Measurements from ENCODE around the gene NANOS2.
A peak's percentile ranks its signal among the peaks of the same experiment; 100 is the strongest.
"Not testable (repeated sequence)": the region's sequence is repeated elsewhere in the genome, so short reads cannot be mapped to it uniquely, and the experiment has no call there.

The NANOS2 gene

GRCh38 chr19:45873219-45873772, 41.3 kb downstream of the NANOS2 start:
- DNase-seq: no peak

- DNase-seq: no peak
Observed at GRCh38 chr19:45872095-45872919, 42.3 kb downstream of the NANOS2 start.

DNA sequence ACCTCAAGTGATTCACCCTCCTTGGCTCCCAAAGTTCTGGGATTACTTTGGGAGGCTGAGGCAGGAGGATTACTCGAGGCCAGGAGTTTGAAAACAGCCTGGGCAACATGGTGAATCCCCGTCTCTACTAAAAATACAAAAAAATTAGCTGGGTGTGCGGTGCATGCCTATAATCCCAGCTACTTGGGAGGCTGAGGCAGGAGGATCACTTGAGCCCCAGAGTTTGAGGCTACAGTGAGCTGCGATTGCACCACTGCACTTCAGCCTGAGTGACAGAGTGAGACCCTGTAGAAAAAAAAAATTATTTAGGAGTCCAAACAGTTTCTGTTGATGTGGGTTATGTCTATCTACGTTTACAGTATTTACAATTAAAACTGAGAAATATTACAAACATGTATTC, 43.8 kb downstream of the NANOS2 start:
- DNase-seq: no peak

DNA sequence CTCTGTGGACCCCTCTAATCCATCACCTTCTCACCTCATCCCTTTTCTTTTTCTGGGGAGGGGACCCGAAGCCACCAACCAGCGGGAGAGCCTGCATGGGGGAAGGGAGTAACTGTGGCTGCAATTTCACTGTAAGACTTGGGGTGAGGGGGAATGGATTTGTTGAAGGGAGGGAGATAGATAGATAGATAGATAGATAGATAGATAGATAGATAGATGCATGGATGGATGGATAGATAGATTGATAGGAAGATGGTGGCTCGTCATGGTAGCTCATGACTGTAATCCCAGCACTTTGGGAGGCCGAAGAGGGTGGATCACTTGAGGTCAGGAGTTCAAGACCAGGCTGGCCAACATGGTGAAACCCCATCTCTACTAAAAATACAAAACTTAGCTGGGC, 47.3 kb downstream of the NANOS2 start:
- not testable (repeated sequence) for DNase-seq

GRCh38 chr19:45866400-45867176, 48.0 kb downstream of the NANOS2 start:
- DNase-seq: no peak

GRCh38 chr19:45865269-45865948, 49.2 kb downstream of the NANOS2 start:
- DNase-seq: no peak

GRCh38 chr19:45864629-45865082, 49.9 kb downstream of the NANOS2 start:
- DNase-seq: no peak

- peak; percentile 86 for DNase-seq
Observed at GRCh38 chr19:45863840-45864628, 50.5 kb downstream of the NANOS2 start, which contains the start of gene FOXA3. Gene FOXA3 (plus strand): TSS chr19:45864326. CDS start chr19:45864457, 131 bp downstream.

- DNase-seq: no peak
Observed at GRCh38 chr19:45863335-45863839, 51.2 kb downstream of the NANOS2 start.

Measured in activated effector memory CD4-positive, alpha-beta T cell treated with anti-CD3 and anti-CD28 coated beads, Interleukin-2, amount 50 U/mL, for 16 hours (primary cell).